H1 (cell line): ENCODE results near the gene HPS6. TPM values are rescaled to one million over a fixed set of nuclear protein-coding genes. Genes with fewer than 3 reads are reported as not detected.

Source experiments
- CBX5 ChIP-seq: fragments of 300-800, 300-1000 bp; sonication (generic); IDR thresholded peaks from 2 replicates; pipeline ENCODE4 v1.7.1; 2016; ENCODE audit warnings: antibody characterized with exemption, low read length, low read depth
- SIRT6 ChIP-seq: IDR thresholded peaks from one replicate; pipeline ENCODE4 v1.7.1; 2012; ENCODE audit warnings: low read length, inconsistent platforms
- YY1 ChIP-seq: IDR thresholded peaks from 2 replicates; pipeline ENCODE4 v1.6.1; 2011; ENCODE audit warnings: low read depth, mild to moderate bottlenecking, low read length
- polyA plus RNA-seq, 7 experiments: library from polyadenylated mRNA; depleted of rRNA in 3 of 7; stranded (reverse) in 5 of 7; unstranded in 2 of 7; fragments of >200 nt in 5 of 7; fragments of 200-250 nt in 2 of 7; gene quantifications; 1 replicate in 5 of 7; 2 replicates in 1 of 7; 4 replicates in 1 of 7; pipeline versions ENCODE4 v1.2.1 to v1.2.3, GENCODE V29; 2011 to 2013; ENCODE audit warnings: missing spikeins in 2 of 7, mixed read lengths in 2 of 7
- total RNA-seq: library from RNA; stranded (reverse); fragmentation: NEBNext Ultra II Directional; extraction: Animal tissue kit (Norgen Biotek cat#: 25700); gene quantifications from 2 replicates; pipeline ENCODE4 v1.2.1, GENCODE V29; 2021
- TF ChIP-seq, protein P1 (sequence below): IDR thresholded peaks from 2 replicates; pipeline ENCODE4 v1.6.1; 2012; ENCODE audit warnings: inconsistent platforms

Gene HPS6
- total and polyA plus RNA-seq, 2 of the 8 experiments (the other 6 are each of a cell fraction or from before 2014, with no cell fraction given), result 10.2 to 17.7 TPM

DNA sequence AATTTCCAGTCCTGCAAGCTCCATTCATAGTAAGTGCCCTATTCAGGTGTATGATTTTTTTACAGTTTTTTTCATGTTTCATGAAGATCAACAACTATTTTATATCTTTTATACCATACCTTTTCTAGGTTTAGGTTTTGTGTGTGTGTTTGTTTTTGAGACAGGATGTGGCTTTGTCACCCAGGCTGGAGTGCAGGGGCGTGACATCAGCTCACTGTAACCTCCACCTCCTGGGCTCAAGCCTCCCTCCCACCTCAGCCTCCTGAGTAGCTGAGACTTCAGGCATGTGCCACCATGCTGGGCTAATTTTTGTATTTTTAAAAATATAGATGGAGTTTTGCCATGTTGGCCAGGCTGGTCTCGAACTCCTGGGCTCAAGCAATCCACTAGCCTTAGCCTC lies 44.2 kb upstream of the HPS6 start (continued):
- TF ChIP-seq, protein P1, sequence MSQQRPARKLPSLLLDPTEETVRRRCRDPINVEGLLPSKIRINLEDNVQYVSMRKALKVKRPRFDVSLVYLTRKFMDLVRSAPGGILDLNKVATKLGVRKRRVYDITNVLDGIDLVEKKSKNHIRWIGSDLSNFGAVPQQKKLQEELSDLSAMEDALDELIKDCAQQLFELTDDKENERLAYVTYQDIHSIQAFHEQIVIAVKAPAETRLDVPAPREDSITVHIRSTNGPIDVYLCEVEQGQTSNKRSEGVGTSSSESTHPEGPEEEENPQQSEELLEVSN, result no peak
- TF ChIP-seq SIRT6, result no peak
- TF ChIP-seq CBX5, result no peak
- no peak for TF ChIP-seq YY1
